Heart left ventricle (tissue), 13 donors: ENCODE data around the gene UGGT2.

Experiments
- CTCF ChIP-seq, 12 donors: fragments of 200-600 bp; sonication (generic) in 4 of 12; IDR thresholded peaks; one replicate each; pipeline versions ENCODE4 v1.5.0 to v1.8.0; 2018 to 2022; ENCODE audit warnings: antibody characterized with exemption in 12 of 12, mild to moderate bottlenecking in 5 of 12
- POLR2A ChIP-seq, 2 donors: fragments of 450-650 bp; IDR thresholded peaks; one replicate each; pipeline ENCODE4 v1.6.1; 2017; ENCODE audit warnings: antibody characterized with exemption in 2 of 2, mild to moderate bottlenecking in 2 of 2, moderate library complexity in 2 of 2
- donor health status: ischemic (EF 13 %, LVEDD 7.1; RV severe dilation, severe dysfunction).
- donor health status: DM: no; HTN: yes; CAD: no.
- donor health status: DM: no; HTN: no; CAD: no.
- donor health status: ischemic (EF 25% LVEDD 6.9; RV normal size, moderate dysfunction).
- donor health status: ischemic (EF 25% LVEDD 5.7; RV mildly dilated, moderate dysfunction).
- donor health status: ischemic (EF 35%, LVEDD 5.7; RV mildly dilated, moderate dysfunction).
- donor health status: nonischemic (EF 11% LVEDD 7.7; RV severe dilation, severe dysfunction).
- donor health status: DM: yes; HTN: yes; CAD: no.
- donor health status: PGD.
- donor health status: ischemic (EF 29% LVEDD 5.4; RV normal size, mild dysfunction).
- donor health status: nonischemic (EF 23%, LVEDD 6.1; RV moderate dilation, normal function).

- TF ChIP-seq POLR2A (IDR thresholded peaks at IDR 0.05) = no peak
- TF ChIP-seq CTCF (IDR thresholded peaks at IDR 0.05) = no peak
Observed at GRCh38 chr13:96093296-96094006, 40.2 kb upstream of the UGGT2 start.
